NCI-H82 treated with DMSO at 0.1 percent for 48 hours (cell line): ENCODE data around the gene NQO2.
A peak's percentile ranks its signal among the peaks of the same experiment; 100 is the strongest.
"Not testable (repeated sequence)": the region's sequence is repeated elsewhere in the genome, so short reads cannot be mapped to it uniquely, and the experiment has no call there.

Experiments used
- DNase-seq: peaks from one replicate; lab custom pipeline; 2025; ENCODE audit not compliant: unreplicated experiment; lab: John Stamatoyannopoulos, UW

Gene NQO2

DNA sequence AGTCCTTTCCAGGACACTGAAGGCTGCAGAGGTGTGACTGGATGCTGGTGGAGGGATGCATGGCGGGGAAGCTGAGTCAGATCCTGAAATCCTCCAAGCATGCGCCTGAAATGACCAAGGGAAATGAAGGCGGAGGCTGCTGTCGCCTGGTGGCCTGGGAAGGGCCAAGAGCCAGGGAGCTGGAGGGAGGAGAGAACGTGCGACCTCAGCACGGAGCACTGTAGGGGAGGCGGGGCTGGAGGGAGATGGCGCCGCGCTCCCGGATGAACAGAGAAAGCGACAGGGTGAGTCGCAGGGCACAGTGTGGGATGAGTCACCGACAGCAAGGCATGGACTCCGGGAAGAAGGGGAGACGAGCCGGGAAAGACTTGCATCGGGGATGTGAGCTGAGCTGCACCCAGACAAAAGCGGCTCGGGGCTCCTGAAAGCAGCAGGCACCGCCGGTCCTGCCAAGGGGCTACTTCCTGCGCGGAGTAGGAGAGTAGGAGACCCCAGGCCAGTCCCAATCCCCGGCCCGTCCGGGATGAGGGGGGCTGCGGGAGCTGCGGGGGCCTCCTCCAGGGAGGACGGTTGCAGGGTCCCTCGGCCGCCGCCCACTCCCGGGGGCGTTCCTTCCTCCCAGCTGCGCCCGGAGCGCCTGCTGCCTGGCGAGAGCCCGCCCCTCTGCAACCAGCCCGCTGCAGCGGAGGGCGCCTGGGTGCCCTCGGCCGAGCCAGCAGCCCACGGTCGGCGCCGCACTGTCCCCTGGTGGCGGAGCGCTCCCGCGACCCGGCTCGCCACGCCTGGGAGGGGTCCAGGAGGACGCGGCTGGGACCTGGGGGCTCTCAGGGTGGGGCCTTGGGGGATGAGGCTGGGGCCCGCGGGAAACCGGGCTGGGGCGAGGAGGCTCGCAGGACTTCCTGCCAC is 11.0 kb upstream of the NQO2 start:
- DNase-seq, result peak; percentile 66

DNA sequence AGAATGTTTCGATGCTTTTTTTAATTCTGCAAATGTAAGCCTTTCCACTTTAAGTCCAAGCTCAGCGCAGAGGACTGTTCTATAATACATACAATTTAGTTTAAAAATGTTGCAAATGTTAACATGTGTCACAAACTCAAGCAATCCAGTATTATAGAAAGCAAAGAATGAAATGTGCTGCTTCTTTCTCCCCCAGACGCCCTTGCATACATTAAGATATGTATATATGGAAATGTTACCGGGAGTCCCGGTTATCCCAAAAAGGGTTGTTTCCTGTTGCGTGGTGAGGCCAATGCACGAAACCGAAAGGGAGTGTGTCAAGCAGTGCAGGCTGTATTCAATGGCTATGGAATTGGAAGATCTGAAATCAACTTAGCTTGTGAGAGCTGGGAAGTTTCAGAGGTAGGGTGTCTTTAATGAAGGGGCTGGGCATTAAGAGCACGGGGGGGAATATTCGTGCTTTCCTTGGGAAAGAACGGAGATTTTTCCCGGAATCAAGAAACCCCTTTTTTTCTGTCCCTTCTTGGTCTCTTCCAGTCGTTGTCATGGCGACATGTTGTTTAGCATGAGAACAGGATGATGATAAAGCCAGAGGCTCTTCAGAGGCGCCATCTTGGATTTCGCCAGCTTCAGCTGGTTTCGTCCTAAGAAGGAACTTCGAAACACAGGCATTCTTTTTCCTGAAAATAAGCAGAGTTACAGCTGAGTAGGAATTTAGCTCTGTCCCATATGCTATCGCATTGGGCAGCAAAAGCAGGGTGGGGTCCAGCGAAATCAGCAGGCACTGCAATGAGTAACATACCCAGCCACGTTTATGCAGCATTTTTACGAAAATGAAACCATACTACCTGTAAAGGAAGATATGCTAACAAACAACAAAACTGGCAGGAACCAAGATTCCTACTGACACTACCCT is 10.1 kb upstream of the NQO2 start:
- peak; percentile 97 for DNase-seq

DNA sequence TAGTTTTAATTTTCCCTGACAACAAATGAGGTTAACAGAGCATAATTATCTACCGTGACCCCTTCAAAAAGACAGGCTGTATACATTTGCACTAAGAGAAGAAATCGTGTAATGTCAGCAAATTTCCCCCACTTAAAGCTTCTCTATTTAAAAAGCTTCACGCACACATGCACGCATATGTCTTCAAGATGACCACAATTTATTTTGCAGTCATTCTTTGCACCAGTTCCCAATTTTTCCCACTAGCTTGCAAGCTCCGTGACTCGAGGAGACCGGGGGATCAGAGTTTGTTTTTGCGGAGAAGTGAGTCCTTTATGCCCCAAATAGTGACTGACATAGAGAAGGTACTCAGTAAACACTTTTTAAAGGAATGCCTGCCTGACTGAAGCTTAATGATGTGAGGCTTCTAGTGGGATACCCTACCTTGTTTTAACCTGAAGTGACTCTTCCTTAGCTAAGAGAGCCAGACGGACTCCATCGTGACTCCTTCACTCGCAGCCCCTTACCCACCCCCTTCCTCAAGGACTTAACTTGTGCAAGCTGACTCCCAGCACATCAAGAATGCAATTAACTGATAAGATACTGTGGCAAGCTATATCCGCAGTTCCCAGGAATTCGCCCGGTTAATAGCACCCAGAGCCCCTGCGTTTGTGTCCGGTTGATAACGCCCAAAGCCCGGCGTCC is 9.3 kb upstream of the NQO2 start:
- peak; percentile 51 for DNase-seq

DNA sequence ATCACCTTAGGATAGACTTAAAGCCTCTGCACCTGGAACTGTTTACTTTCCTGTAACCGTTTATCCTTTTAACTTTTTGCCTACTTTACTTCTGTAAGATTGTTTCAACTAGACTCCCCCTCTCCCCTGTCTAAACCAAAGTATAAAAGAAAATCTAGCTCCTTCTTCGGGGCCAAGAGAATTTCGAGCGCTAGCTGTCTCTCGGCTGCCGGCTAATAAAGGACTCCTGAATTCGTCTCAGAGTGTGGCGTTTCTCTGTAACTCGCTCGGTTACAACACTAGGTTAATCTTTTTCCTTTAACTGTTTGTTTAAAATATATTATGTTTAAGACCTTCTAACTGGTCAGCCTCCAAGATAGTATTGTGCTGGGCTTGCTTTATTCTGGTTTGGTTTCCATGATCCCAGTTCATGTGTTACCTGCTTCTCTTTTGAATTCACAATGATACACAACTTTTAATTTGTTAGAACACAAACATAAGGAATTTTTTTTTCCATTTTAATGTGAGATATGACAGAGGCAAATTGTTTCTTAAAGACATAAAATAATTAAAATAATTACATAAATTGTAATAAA is 8.7 kb upstream of the NQO2 start:
- no peak for DNase-seq

DNA sequence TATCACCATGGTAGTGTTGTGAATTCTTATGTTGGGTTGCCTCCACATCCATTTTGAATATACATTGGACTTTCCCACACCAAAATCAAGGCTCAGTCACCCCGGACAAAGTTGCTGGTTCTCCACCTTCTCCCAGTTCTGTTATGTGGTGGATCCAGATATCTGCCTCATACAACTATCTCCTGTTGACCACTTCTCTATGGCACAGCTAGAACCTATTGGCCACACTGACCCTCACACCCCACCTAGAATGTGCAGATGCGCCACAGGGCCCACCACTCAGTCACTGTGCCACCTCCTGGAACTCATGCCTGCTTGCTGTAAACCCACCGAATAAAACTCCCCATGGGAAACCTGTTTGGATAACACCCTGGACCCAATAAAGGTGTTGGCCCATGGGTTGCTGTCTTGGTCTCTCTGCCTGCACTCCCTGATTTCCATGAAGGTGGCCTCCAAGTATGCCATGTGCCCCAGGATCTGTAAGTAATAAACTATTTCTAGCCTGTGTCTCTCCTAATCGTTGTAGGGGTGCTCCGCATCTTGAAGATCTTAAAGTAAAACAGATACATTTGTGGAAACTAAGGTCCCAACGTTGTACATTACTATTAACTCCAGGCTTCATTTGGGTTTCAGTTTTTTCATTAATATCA is 7.2 kb upstream of the NQO2 start:
- no peak for DNase-seq

DNA sequence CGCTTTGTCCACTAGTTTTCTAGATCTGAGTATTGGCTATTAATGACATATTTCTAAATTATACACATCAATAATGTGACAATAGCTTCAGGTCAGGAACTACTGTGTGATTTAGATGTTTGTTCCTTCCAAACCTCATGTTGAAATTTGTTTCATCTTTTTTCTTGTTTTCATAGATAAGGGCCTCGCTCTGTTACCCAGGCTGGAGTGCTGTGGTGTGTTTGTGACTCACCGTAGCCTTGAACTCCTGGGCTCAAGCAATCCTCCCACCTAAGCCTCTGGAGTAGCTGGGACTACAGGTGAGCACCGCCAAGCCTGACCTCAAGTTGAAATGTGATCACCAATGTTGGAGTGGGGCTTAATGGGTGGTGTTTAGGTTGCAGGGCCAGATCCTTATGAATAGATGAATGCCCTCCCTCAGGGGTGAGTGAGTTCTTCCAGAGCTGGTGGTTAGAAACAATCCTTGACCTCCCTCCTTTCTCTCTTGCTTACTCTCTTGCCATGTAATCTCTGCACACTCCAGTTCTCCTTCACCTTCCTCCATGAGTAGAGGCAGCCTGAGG is 5.9 kb upstream of the NQO2 start:
- no peak for DNase-seq

DNA sequence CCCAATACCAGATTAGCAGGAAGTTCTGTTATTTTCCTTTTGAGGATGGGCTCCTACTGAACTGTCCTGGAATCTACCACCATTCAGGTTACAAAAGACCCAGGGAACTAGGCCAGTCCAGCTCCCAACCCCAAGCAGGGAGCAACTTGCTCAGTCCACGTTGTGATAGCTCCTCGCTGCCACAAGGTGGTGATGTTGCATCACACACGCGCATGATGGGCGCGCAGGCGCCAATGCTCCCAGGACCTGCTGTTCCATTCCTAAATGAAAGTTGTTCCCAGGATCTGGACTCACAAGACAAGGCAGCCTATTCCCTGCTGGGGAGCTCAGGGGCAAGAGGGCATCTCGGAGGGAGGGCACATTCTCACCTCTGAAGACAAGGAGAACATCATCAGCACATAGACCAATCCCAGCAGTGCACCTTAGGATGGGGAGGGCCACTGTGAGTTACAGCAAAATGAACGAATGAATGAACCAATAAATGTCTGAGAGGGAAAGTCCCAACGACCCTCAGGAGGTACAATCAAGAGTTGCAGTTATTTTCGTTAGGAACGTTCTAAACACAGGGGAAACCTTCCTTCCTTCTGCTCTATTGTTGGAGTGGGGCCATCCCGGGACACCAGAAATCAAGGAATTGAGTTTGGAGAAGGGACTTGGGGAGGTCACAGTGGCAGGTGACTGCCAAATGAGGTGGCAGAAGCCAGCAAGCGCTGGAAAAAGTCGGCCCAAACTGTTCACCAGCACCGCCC is 1.3 kb upstream of the NQO2 start:
- not testable (repeated sequence) for DNase-seq

DNA sequence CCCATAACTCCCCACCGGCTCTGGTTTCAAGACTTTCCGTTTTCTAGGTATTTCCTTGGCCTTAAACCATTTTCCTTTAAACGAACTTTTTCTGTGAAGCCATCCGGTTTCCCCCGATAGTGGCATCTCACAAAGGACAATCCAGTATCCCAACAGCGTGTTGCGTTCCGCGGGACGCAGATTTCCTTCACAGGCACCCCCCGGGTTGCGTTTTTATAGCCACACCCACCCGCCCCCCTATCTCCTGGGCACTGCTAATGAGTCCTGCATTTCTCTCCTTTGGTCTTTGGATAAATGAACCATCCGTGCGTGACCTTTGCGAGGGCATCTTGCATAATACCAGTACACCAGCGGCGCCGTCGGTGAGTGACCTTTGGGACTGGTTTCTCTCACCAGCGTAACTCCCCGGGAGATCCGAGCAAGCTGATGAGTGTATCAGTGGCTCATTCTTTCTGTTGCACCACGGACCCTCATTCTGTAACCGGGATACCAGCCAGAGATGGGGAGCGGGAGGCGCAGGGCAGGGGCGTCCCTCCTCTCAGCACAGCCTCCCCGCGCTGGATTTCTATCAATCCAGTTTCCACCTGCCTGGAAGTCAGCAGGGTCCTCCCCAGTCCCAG is 586 bp upstream of the NQO2 start:
- DNase-seq, result no peak

DNA sequence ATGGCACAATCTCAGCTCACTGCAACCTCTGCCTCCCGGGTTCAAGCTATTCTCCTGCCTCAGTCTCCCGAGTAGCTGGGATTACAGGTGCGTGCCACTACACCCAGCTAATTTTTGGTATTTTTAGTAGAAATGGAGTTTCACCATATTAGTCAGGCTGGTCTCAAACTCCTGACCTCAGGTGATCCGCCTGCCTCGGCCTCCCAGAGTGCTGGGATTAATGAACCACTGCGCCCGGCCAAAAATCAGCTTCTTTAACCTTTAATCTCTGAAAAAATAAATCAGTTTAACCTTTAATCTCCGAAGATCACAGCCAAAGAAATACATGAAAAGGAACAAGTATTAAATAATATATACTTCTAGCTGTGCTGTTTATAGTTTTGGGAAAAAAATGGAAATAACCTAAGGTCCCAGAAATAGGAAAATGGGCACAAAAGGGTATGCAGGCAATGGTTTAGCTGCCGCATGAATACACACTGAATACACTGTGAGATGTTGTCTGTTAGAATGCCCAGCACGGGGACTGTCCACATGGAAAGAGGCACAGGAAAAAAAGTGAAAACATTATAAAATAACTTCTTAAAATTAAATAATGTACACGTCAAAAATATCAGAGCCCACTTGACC is 1.6 kb downstream of the NQO2 start:
- no peak for DNase-seq

DNA sequence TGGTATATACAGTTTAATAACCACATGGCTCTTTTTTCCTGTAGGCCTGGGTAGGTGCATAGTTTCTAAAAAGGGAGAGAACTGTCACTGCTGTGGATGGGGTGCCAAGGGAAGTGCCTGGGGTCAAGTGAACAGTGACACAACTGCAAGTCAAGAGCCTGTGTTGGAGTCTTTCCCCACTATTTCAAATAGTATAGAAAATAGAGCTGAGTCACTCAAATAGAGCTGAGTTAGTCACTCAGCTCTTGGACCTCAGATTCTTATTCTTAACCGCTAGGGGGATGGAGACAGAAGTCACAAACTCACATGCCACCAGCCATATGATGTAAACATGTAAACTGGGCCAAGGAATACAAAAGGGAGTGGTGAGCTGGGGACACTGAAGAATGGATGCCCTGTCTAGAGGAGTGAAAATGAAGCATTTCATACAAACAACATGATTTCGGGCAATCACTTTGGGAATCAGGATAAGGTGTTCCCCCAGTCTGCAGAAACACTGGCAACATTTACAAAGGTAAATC is 2.1 kb downstream of the NQO2 start:
- DNase-seq, result peak; percentile 49

DNA sequence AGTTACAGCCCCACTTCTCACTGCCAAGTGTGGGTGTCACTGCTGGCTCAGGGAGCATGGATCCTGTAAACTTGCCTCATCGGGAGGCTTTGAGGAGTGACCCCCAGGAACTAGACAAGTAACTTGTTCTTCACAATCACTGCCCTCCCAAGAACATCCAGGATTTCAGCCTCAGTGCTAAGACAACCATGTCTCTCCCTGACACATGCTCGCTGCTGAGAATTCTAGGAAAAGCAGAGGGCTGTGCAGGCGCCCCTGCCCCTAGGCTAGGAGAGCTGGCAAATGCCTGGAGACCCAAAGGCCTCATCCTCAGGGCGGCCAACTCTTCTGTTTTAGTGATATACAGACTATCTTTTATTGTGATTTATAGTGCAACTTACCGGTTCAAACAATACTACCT is 3.5 kb downstream of the NQO2 start:
- not testable (repeated sequence) for DNase-seq

DNA sequence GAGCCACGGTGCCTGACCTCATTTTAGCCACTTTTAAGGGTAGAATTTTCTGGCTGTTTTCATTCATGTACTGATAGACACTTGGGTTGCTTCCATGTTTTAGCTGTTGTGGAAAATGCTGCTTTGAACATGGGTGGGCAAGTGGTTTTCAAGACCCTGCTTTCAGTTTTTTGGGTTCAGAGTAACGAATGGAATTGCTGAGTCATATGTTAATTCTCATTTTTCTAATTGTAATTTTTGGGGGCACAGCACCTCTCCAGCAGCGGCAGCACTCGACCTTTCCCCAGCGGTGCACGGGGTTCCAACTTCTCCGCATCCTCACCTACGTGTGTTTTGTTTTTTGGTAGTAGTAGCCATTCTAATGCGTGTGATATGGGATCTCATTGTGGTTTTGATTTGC is 5.4 kb downstream of the NQO2 start:
- no peak for DNase-seq

DNA sequence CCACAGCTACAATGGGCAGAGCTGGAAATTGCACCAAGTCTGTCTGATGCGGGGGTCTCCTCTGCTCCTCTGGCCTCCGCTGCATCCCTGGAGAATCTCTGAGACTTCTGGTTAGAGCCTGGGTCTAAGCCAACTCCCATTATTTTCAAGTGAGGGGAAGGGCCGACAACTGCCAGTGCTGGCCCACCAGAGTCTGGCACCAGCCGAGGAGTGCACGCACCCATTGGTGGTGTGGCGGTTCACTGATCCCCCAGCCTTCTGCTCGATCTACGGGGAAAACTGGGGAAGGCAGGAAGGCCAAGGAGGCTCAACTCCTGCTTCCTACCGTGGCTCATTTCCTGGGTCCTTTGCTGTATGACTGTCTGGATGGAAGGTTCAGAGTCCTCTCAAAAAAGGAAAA is 6.2 kb downstream of the NQO2 start:
- DNase-seq, result no peak

DNA sequence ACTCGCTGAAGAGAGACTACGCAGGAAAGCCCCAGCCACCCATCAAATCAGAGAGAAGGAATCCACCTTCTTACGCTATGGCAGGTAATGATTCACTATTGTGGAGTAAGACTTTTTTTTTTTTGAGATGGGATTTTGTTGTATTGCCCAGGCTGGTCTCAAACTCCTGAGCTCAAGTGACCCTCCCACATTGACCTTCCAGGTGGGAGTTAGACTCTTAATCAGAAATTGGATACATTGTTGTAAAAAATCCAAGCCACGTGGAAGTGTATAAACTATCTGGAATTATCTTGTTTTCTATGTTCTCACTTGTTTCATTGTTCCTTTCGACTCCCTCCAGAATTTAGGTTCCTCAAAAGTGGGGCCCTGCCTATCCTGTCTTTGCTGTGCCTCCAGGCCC is 6.8 kb downstream of the NQO2 start:
- no peak for DNase-seq

DNA sequence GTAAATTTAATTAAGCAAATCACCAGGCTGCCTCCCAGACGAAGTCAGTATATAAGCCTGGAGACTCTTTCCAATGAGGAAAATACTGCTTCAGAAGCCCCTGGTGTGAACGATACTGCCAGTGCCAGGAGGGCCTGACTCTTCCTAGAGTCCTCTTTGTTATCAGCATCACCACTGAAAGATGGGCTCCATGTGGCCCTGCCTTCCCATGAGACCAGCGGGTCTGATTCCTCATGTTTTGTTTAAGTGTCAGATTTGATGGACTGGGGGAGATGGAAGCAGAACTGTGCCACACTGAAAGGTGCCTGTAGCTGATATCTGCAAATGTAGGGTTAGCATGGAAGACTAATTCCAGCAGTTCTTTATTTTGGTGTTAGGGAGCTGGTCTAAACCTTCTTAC is 7.9 kb downstream of the NQO2 start:
- no peak for DNase-seq

DNA sequence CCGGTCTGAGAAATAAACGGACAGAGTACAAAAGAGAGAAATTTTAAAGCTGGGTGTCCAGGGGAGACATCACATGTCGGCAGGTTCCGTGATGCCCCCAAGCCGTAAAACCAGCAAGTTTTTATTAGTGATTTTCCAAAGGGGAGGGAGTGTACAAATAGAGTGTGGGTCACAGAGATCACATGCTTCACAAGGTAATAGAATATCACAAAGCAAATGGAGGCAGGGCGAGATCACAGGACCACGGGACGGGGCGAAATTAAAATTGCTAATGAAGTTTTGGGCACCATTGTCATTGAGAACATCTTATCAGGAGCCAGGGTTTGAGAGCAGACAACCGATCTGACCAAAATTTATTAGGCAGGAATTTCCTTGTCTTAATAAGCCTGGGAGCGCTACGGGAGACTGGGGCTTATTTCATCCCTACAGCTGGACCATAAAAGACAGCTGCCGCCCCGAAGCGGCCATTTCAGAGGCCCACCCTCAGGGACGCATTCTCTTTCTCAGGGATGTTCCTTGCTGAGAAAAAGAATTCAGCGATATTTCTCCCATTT is 9.1 kb downstream of the NQO2 start:
- DNase-seq, result not testable (repeated sequence)

DNA sequence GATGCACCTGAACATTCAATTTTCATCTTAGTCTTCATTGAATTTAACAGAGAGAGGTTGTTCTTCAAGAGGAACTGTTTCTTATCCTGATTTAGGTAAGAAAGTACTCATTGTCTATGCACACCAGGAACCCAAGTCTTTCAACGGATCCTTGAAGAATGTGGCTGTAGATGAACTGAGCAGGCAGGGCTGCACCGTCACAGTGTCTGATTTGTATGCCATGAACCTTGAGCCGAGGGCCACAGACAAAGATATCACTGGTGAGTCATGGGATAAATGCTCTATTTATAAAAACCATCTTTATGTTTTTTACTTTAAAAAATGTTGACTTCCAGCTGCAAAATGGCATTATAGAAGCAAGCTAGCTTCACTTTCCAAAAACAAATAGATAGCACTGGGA is 10.2 kb downstream of the NQO2 start:
- DNase-seq, result no peak

DNA sequence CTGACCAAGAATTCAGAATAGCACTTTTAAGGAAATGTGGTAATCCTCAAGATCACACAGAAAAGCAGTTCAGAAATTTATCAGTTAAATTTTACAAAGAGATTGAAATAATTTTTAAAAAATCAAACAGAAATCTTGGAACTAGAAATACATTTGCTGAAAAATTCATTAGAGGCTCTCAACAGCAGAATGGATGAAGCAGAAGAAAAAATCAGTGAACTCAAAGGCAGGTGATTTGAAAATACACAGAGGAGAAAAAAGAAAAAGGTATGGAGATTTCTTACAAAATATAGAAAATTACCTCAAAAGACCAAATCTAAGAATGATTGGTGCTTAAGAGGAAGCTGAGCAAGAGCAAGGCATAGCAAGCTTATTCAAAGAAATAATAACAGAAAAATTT is 11.5 kb downstream of the NQO2 start:
- DNase-seq, result no peak
